Right lobe of liver (tissue), 6 donors: ENCODE data around the gene NRXN3. TPM values are rescaled to one million over a fixed set of nuclear protein-coding genes. Genes with fewer than 3 reads are reported as not detected.

ENCODE experiments used
- ATAC-seq, 4 donors: fragments of 200-7000 bp; cut with Tn5 transposase; one replicate each; pipeline ENCODE4 v1.9.1; 2020; ENCODE audit warnings: mild to moderate bottlenecking in 4 of 4, moderate library complexity in 4 of 4
- DNase-seq, 3 donors: peaks; one replicate each; pipeline ENCODE4 v3.0.0-alpha.2; 2020
- H3K27ac ChIP-seq, 3 donors: fragments of 200-600 bp; one replicate each; pipeline ENCODE4 v1.8.0; 2022
- H3K27me3 ChIP-seq, 2 donors: fragments of 200-600 bp; one replicate each; pipeline ENCODE4 v1.8.0; 2022
- H3K36me3 ChIP-seq, 4 donors: fragments of 200-600 bp; sonication (generic) in 1 of 4; one replicate each; pipeline versions ENCODE4 v1.5.1 to v1.8.0; 2017 to 2022; ENCODE audit warnings: control low read depth in 1 of 4
- H3K4me1 ChIP-seq, 4 donors: fragments of 200-600 bp; sonication (generic) in 1 of 4; one replicate each; pipeline versions ENCODE4 v1.5.1 to v1.8.0; 2017 to 2022; ENCODE audit warnings: control low read depth in 1 of 4
- H3K4me3 ChIP-seq, 3 donors: fragments of 200-600 bp; one replicate each; pipeline ENCODE4 v1.8.0; 2022
- H3K9me3 ChIP-seq, 4 donors: fragments of 200-600 bp; sonication (generic) in 1 of 4; one replicate each; pipeline versions ENCODE4 v1.5.1 to v1.8.0; 2017 to 2022; ENCODE audit warnings: control low read depth in 1 of 4
- POLR2A ChIP-seq: fragments of 450-650 bp; IDR thresholded peaks from one replicate; pipeline ENCODE4 v1.6.1; 2017; ENCODE audit warnings: antibody characterized with exemption, mild to moderate bottlenecking
- WGBS: methylation state at CpG from one replicate; pipeline ENCODE4 v1.1.6; 2018; ENCODE audit warnings: low coverage, low lambda C conversion rate; ENCODE audit not compliant: insufficient coverage; ENCODE audit errors: missing lambda C conversion rate; 5-methylcytosine and 5-hydroxymethylcytosine counted together
- intact Hi-C, 2 donors: fragments of 100-400 bp; cut with DNase I; formaldehyde crosslinking; loops; one replicate each; pipeline versions ENCODE4 v1.11.2 to v1.14.1; 2022
- total RNA-seq, 6 experiments: library from RNA; depleted of rRNA in 2 of 6; stranded (reverse); fragments of >200 nt in 2 of 6; fragmentation: NEBNext Ultra II Directional in 3 of 6; extraction: Animal tissue kit (Norgen Biotek cat#: 25700) in 3 of 6; gene quantifications; one replicate each; pipeline versions ENCODE4 v1.1.0 to v1.2.4, GENCODE V29; 2016 to 2023
- TF ChIP-seq, protein P1 (sequence below), 4 donors: fragments of 200-600 bp in 3 of 4; fragments of 450-650 bp in 1 of 4; IDR thresholded peaks; one replicate each; pipeline versions ENCODE4 v1.5.1 to v1.8.0; 2016 to 2022; ENCODE audit warnings: antibody characterized with exemption in 4 of 4, mild to moderate bottlenecking in 2 of 4
- donor health status: DM: no; HTN: yes; CAD: no.
- donor health status: DM: no; HTN: no; CAD: no.
- donor health status: DM: no; HTN: no; CAD: no.
- donor health status: DM: no; HTN: yes; CAD: no.
- donor health status: DM: no; HTN: yes; CAD: no.

Gene NRXN3
- total RNA-seq, 6 experiments from 2014 or later: 0.06 to 0.51 (median 0.23) TPM; not detected in 1

DNA sequence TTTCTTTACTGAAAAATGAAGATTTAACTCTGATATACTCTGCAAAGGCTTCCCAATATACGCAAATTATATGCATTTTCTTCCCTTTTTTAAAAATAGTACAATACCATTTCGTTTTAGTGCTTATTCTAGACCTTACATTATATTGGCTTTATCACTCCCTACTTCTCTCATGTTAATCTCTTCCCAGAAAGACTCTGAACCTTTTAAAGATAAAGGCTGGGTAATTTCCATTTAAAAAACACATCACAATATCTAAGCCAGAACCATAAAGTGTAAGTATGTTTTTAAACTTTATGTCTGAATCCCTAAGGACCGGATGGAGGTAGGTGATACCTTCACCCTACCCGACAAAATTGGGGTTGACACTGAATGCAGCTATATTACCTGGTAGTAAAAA is 1720.4 kb downstream of the NRXN3 start:
- WGBS: 61% methylated on average over 4 of the region's 4 CpGs
- no peak for ATAC-seq
- DNase-seq: no peak
- Histone ChIP-seq H3K4me1 (no peaks in the 10 kb centered on the region), H3K4me3 (no peak overlapping the region), H3K27ac (no peak overlapping the region), H3K9me3 (no peaks in the 10 kb centered on the region), H3K27me3 (no peaks in the 10 kb centered on the region), H3K36me3 (no peaks in the 10 kb centered on the region)
- no peak for TF ChIP-seq POLR2A
- intact Hi-C loops: no loop called here

DNA sequence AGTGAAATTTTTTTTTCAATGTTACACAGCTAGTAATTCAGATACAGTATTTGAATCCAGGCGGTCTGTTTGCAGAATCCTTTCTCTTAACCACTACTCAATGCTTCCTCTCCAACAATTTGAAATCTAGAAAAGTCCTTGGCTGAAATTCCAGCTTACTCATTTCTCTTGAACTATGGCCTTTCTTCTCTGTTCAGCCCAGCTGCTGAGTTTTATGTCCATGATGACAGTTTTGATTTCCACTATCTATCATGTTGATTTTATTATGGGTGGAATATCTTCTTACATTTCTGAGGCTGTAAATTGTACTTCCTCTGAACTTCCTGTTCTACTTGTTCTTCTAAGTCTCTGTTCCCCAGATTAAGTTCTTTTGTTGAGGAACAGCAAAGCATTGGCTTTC is 1725.8 kb downstream of the NRXN3 start:
- Histone ChIP-seq H3K4me3 (no peak overlapping the region), H3K27ac (no peak overlapping the region), H3K36me3 (no peaks in the 10 kb centered on the region), H3K9me3 (no peaks in the 10 kb centered on the region), H3K4me1 (no peaks in the 10 kb centered on the region), H3K27me3 (no peaks in the 10 kb centered on the region)
- intact Hi-C loops: no loop called here
- 67% methylated on average over 1 of the region's 1 CpG for WGBS
- DNase-seq: no peak
- ATAC-seq: no peak
- TF ChIP-seq, protein P1, sequence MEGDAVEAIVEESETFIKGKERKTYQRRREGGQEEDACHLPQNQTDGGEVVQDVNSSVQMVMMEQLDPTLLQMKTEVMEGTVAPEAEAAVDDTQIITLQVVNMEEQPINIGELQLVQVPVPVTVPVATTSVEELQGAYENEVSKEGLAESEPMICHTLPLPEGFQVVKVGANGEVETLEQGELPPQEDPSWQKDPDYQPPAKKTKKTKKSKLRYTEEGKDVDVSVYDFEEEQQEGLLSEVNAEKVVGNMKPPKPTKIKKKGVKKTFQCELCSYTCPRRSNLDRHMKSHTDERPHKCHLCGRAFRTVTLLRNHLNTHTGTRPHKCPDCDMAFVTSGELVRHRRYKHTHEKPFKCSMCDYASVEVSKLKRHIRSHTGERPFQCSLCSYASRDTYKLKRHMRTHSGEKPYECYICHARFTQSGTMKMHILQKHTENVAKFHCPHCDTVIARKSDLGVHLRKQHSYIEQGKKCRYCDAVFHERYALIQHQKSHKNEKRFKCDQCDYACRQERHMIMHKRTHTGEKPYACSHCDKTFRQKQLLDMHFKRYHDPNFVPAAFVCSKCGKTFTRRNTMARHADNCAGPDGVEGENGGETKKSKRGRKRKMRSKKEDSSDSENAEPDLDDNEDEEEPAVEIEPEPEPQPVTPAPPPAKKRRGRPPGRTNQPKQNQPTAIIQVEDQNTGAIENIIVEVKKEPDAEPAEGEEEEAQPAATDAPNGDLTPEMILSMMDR (IDR thresholded peaks at IDR 0.05): no peak
- no peak for TF ChIP-seq POLR2A

DNA sequence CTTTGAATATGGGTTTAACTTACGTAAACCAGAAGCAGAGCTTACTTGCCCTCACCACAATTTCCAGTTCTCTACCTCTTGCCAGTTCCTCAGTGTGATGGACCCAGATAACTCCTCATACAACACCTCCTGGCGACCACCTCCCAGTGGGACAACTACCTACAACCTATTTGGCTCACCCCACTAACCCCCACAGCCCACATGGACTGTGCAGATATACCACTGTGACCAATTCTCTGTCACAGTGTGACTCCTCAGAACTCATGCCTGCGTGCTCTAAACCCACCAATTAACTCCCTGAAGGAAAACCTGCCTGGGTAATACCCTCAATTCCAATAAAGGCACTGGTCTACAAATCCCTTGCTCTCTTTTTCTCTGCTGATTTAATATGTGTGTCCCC is 1729.4 kb downstream of the NRXN3 start:
- H3K9me3 ChIP-seq: no peaks in the 10 kb centered on the region
- WGBS: 79% methylated on average over 2 of the region's 3 CpGs
- no peak for DNase-seq
- intact Hi-C loops: no loop called here
- H3K27me3 ChIP-seq: no peaks in the 10 kb centered on the region
- no peaks in the 10 kb centered on the region for H3K4me1 ChIP-seq
- H3K27ac ChIP-seq: no peak overlapping the region
- H3K36me3 ChIP-seq: no peaks in the 10 kb centered on the region
- TF ChIP-seq, protein P1 (IDR thresholded peaks at IDR 0.05): no peak
- TF ChIP-seq POLR2A: no peak
- no peak for ATAC-seq
- H3K4me3 ChIP-seq: no peak overlapping the region

DNA sequence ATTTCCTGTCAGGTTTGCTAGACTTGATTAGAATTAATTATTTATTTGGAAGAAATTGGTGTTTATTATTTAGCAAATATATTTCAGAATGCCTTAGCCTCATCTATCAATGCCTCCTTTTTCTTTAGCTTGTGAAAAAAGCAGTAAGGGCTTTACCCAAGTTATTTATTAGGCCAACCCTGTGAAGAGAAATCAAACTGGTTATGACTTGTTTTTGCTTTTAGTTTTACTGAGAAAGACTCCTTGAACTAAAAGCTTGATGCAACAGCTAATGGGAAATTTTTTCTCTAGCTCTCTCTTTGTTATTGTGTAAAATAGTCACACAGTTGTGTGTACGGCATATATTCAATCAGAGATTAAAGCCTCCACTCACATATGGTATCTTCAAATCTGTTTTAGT is 1734.3 kb downstream of the NRXN3 start:
- 76% methylated on average over 1 of the region's 1 CpG for WGBS
- DNase-seq: no peak
- no peak for ATAC-seq

DNA sequence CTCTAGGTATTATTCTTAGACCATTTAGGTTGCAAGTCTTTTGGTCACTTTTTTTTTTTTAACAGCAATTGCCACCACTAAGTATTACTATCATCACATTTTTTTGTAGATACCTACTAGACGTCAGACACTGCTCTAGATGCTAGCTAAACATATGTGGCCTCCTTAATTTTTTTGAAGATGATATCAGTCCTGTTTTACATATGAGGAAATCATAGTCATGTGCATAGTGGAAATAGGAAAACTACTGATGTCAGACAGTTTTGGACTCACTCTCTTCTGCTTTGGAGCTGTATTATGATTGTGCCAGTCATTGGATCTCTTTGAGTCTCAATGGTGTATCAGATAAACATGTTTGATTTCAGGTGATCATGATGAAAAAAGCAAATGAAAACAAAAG is 1736.8 kb downstream of the NRXN3 start:
- no peaks in the 10 kb centered on the region for H3K27me3 ChIP-seq
- WGBS: 31% methylated on average over 1 of the region's 1 CpG
- intact Hi-C loops: no loop called here

More for the DNA sequence above, 1734.3 kb downstream of the NRXN3 start:
- intact Hi-C loops: no loop called here
- Histone ChIP-seq H3K9me3 (no peaks in the 10 kb centered on the region), H3K4me1 (no peaks in the 10 kb centered on the region), H3K4me3 (no peak overlapping the region), H3K27ac (no peak overlapping the region), H3K27me3 (no peaks in the 10 kb centered on the region), H3K36me3 (no peaks in the 10 kb centered on the region)
- TF ChIP-seq POLR2A: no peak
- TF ChIP-seq, protein P1 (IDR thresholded peaks at IDR 0.05): no peak

More for the DNA sequence above, 1736.8 kb downstream of the NRXN3 start:
- H3K4me3 ChIP-seq: no peak overlapping the region
- no peak for ATAC-seq
- H3K36me3 ChIP-seq: no peaks in the 10 kb centered on the region
- no peaks in the 10 kb centered on the region for H3K4me1 ChIP-seq
- H3K9me3 ChIP-seq: no peaks in the 10 kb centered on the region
- no peak overlapping the region for H3K27ac ChIP-seq
- TF ChIP-seq, protein P1 (IDR thresholded peaks at IDR 0.05): no peak
- TF ChIP-seq POLR2A: no peak
- DNase-seq: no peak
